ENCODE data around the gene PAX7. TPM values are rescaled to one million over a fixed set of nuclear protein-coding genes. Genes with fewer than 3 reads are reported as not detected.

PAX7 gene
- total and polyA plus RNA-seq, 2 donors (not counting 1 experiment from before 2014, with no cell fraction given), result not detected

- Mint-ChIP-seq H3K4me1 (no peaks in the 10 kb centered on the region), H3K27ac (no peak overlapping the region), H3K4me3 (no peak overlapping the region), H3K27me3 (peaks cover 67% of the 10 kb centered on the region), H3K9me3 (ENCODE audit: insufficient read depth) (no peaks in the 10 kb centered on the region)
- Histone ChIP-seq H3K4me1 (ENCODE audit: control insufficient read depth in 2 of 2, insufficient read depth in 2 of 2, low read length in 2 of 2) (no peaks in the 10 kb centered on the region), H3K27me3 (replicated peaks in 1 of 4; ENCODE audit: control extremely low read depth in 1 of 4, control insufficient read depth in 3 of 4, insufficient read depth in 4 of 4, low read length in 3 of 4) (peaks cover 0 to 74% (median 34%) of the 10 kb centered on the region in 4 experiments), H3K9me3 (ENCODE audit: control extremely low read depth in 1 of 3, control insufficient read depth in 2 of 3, insufficient read depth in 1 of 3, low read length in 2 of 3) (peaks cover 0 to 3% (median 0%) of the 10 kb centered on the region in 3 donors), H4K20me1 (ENCODE audit: control insufficient read depth, insufficient read depth, low read length, poor library complexity, severe bottlenecking) (no peaks in the 10 kb centered on the region), H3K4me2 (replicated peaks; ENCODE audit: low read depth, low read length, poor library complexity, severe bottlenecking) (no peak overlapping the region), H3K36me3 (replicated peaks in 1 of 2; ENCODE audit: control extremely low read depth in 1 of 2, control insufficient read depth in 1 of 2, extremely low read depth in 1 of 2, insufficient read depth in 2 of 2, low read length in 1 of 2) (no peaks in the 10 kb centered on the region), H3K79me2 (ENCODE audit: control insufficient read depth, insufficient read depth, low read length) (no peaks in the 10 kb centered on the region), H2AFZ (ENCODE audit: insufficient read depth, low read depth, low read length, poor library complexity, severe bottlenecking) (no peak overlapping the region), H3K27ac (ENCODE audit: low read length in 2 of 2) (no peak overlapping the region), H3K9ac (ENCODE audit: low read length) (no peak overlapping the region), H3K4me3 (ENCODE audit: control extremely low read depth in 1 of 5, extremely low read depth in 1 of 5, insufficient read depth in 1 of 5, low read depth in 2 of 5, low read length in 4 of 5) (no peak overlapping the region)
- POLR2A ChIA-PET, result no interaction called here
- ATAC-seq (ENCODE audit: low read depth) (no peak), DNase-seq (no peak)
- 4% methylated on average over 22 of the region's 48 CpGs for WGBS (ENCODE audit: insufficient coverage)
- CTCF ChIA-PET, result no interaction called here
- intact Hi-C loops (cut with micrococcal nuclease), result no loop called here
- TF ChIP-seq EZH2 (IDR thresholded peaks at IDR 0.05; ENCODE audit: borderline replicate concordance, insufficient read depth, low read depth, low read length, poor library complexity, severe bottlenecking) (no peak), CTCF (IDR thresholded peaks at IDR 0.05) (no peak)
Measured at GRCh38 chr1:18646786-18647410, 16.3 kb downstream of the PAX7 start.

DNA sequence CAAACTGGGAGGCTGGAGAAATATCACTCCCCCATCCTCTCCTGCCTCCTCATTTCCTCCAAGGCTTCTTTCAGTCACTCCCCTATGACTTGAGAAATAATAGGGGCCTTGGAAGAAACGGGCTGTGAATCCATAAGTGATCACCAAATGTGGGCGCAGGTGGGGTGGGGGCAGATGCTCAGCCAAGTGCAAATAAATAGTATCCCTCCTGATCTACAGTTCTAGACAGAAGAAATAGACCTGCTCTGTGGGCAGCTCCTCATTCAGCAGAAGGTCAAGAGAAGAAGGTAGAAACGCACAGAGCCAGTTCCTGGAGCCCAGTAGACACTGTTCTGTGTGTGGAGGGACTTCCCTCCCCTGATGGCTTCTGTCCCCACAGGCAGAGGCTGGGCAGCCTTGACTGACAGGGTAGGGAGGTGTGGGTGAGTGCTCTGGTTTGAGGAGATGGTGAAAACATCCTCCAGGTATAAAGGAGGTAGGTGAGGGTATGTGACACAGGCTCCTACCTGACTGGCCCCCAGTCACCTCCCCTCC lies 17.1 kb downstream of the PAX7 start:
- peaks cover 68% of the 10 kb centered on the region for H3K27me3 Mint-ChIP-seq
- Histone ChIP-seq H3K36me3 (replicated peaks in 1 of 2; ENCODE audit: control extremely low read depth in 1 of 2, control insufficient read depth in 1 of 2, extremely low read depth in 1 of 2, insufficient read depth in 2 of 2, low read length in 1 of 2) (no peaks in the 10 kb centered on the region), H3K79me2 (ENCODE audit: control insufficient read depth, insufficient read depth, low read length) (no peaks in the 10 kb centered on the region), H4K20me1 (ENCODE audit: control insufficient read depth, insufficient read depth, low read length, poor library complexity, severe bottlenecking) (no peaks in the 10 kb centered on the region), H3K4me2 (replicated peaks; ENCODE audit: low read depth, low read length, poor library complexity, severe bottlenecking) (no peak overlapping the region), H3K9ac (ENCODE audit: low read length) (no peak overlapping the region), H3K4me1 (ENCODE audit: control insufficient read depth in 2 of 2, insufficient read depth in 2 of 2, low read length in 2 of 2) (no peaks in the 10 kb centered on the region), H3K4me3 (ENCODE audit: control extremely low read depth in 1 of 5, extremely low read depth in 1 of 5, insufficient read depth in 1 of 5, low read depth in 2 of 5, low read length in 4 of 5) (no peak overlapping the region), H3K27me3 (replicated peaks in 1 of 4; ENCODE audit: control extremely low read depth in 1 of 4, control insufficient read depth in 3 of 4, insufficient read depth in 4 of 4, low read length in 3 of 4) (peaks cover 0 to 77% (median 37%) of the 10 kb centered on the region in 4 experiments), H3K27ac (ENCODE audit: low read length in 2 of 2) (no peak overlapping the region), H3K9me3 (ENCODE audit: control extremely low read depth in 1 of 3, control insufficient read depth in 2 of 3, insufficient read depth in 1 of 3, low read length in 2 of 3) (peaks cover 0 to 3% (median 0%) of the 10 kb centered on the region in 3 donors), H2AFZ (ENCODE audit: insufficient read depth, low read depth, low read length, poor library complexity, severe bottlenecking) (no peak overlapping the region)
- ATAC-seq (ENCODE audit: low read depth) (no peak), DNase-seq (no peak)
- intact Hi-C loops (cut with micrococcal nuclease), result no loop called here
- no peaks in the 10 kb centered on the region for H3K4me1 Mint-ChIP-seq
- ChIA-PET POLR2A (no interaction called here), CTCF (no interaction called here)
- no peak for TF ChIP-seq CTCF (IDR thresholded peaks at IDR 0.05)
- no peak for TF ChIP-seq EZH2 (IDR thresholded peaks at IDR 0.05; ENCODE audit: borderline replicate concordance, insufficient read depth, low read depth, low read length, poor library complexity, severe bottlenecking)
- WGBS (ENCODE audit: insufficient coverage), result no CpG with 5 or more reads among the region's 3 CpGs
- H3K9me3 Mint-ChIP-seq (ENCODE audit: insufficient read depth), result no peaks in the 10 kb centered on the region
- H3K4me3 Mint-ChIP-seq, result no peak overlapping the region
- H3K27ac Mint-ChIP-seq, result no peak overlapping the region

Measured in B cell (primary cell).